Brain pericyte (primary cell): ENCODE data around the gene TMPRSS4.

Source experiments
- DNase-seq: peaks from one replicate; pipeline ENCODE4 v3.0.0-alpha.2; 2012; ENCODE audit warnings: low read depth, low spot score

Gene TMPRSS4

DNA sequence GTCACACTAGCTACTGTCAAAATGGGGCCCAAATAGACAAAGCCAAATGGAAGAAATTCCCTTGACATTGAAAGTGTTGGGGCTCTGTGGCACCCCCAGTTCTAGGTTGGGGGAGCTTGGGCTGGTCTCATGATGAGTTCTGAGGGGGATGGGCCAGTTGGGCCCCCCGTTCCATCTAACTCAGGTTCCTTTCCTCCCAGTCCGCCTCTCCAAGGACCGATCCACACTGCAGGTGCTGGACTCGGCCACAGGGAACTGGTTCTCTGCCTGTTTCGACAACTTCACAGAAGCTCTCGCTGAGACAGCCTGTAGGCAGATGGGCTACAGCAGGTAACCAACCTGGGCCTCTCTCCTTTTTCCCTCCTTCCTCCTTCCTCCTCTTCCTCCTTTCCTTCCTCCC is 27.6 kb downstream of the TMPRSS4 start:
- no peak for DNase-seq

DNA sequence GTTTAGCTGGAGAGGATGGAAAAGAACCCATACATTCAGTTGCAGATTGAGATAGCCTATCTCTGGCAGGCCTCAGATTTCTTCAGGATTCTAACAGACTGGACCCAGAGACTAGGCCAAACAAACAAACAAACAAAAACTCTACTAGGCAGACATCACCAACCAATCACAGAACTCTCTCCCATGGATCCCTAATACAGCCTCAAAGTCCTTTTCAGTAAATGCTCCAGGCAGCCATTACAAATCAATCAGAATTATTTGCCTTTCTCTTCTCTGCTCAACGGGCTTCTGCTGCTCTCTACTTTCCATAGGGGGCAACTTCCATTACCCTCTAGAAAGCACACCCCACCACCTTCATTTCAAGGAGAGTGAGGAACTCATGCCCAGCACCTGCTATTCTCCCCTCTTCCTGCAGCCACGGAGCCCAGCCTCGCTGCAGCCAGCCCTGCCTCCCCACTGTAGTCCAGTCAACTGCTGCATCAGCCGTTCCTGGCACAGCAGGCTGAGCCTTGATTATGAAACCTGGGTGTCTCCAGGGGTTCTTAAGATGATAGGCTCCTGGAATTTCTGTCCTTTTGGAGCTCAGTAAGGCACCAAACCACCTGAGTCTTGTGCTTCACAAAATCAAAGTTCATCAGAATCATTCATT is 28.9 kb downstream of the TMPRSS4 start:
- DNase-seq: no peak

DNA sequence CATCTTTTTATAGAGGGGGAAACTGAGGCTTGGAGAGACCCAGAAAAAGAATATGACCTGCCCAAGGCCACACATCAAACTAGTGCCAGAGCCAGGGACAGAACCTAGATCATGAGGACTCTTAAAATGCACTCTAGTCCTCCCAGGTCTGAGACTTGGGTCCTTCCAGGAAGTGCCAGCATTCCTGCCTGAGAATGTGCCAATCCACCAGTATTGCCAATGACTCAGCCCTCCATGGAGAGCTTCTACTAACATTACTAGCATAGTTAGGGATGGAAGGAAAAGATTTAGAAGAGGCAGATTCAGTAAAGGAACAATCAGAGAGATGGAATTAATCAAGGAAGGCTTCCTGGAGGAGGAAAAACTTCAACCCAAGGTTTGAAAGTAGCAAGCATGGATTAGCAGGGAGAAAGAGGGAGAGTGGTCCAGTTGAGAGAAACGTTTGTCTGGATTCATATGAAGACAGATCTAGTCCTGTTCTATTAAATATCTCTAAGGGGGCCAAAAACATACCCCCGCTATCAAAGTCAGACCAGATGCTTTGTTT is 30.0 kb downstream of the TMPRSS4 start:
- DNase-seq: no peak

DNA sequence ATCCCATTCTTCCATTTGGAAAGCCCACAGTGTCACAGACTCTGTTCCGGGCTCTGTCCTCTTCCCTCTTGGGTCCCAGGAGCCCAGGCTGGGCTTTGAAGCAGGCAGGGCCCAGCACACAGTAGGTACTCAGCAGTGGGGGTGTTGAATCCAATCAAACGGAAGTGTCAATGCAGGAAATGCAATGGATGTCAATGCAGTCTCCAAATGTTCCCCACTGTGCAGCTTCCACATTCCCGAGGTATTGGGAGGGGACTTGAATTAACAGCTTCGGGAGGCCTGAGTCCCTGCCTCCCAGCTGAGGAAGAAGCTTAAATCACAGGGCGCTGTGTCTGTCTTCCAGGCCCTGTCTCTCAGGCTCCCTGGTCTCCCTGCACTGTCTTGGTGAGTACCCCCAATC is 31.6 kb downstream of the TMPRSS4 start:
- DNase-seq: no peak

DNA sequence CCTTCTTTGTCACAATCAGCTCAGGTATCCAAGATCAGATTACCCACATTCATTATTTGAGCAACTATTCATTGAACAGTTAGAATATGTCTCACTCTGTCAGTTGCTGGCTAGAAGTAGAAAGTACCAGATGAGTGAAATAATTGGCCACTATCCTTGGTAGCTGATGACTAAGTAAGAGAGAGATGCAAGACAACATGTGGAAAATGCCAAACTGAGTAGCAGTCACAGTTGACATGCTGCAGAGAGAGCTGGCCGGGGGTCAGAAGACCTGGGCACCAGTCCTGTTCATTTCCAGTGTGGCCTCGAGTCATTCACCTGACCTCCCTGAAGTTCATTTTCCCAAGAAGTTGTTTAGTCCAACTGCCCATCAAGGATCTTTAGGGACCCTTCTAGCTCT is 32.4 kb downstream of the TMPRSS4 start:
- DNase-seq: no peak

DNA sequence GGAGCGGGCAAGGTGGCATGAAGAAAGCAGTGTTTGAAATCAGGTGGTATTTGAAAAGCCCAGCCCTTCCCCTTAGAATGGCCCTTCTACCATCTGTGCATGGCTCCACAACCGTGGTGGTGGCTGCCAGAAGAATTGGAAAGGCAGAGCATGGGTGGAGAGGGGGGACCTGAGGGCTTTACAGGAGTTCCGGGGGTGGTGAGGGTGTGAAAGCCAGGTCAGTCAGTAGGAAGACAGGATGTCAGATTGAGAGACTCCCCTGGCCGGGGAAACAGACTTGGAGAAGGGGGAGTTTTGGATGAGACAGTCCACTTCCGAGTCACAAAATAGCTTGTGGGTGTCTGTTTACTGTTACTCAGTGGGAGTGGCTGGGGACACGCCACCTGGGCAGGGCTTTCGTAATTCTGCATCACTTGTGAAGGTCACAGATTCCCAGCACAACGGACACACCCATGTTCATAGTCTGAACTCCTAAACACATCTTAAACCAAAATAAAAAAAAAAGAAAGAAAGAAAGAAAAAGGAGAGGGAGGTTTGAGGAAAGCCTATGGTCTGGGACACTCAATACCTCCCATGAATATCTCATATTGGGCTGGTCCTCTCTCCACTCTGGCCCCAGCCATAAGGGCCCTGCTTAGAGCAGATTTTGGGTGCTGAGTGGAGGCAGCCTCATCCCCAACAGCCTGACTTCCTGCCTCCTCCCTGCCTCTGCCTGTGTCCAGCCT is 34.3 kb downstream of the TMPRSS4 start:
- DNase-seq: no peak

DNA sequence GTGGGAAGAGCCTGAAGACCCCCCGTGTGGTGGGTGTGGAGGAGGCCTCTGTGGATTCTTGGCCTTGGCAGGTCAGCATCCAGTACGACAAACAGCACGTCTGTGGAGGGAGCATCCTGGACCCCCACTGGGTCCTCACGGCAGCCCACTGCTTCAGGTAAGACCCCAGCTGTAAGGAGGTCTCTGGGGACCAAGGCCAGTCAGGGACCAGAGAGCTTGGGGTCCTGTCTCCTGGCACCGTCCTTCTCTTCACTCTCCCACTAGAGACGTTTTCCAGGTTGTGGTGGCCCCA is 34.8 kb downstream of the TMPRSS4 start:
- DNase-seq: no peak

DNA sequence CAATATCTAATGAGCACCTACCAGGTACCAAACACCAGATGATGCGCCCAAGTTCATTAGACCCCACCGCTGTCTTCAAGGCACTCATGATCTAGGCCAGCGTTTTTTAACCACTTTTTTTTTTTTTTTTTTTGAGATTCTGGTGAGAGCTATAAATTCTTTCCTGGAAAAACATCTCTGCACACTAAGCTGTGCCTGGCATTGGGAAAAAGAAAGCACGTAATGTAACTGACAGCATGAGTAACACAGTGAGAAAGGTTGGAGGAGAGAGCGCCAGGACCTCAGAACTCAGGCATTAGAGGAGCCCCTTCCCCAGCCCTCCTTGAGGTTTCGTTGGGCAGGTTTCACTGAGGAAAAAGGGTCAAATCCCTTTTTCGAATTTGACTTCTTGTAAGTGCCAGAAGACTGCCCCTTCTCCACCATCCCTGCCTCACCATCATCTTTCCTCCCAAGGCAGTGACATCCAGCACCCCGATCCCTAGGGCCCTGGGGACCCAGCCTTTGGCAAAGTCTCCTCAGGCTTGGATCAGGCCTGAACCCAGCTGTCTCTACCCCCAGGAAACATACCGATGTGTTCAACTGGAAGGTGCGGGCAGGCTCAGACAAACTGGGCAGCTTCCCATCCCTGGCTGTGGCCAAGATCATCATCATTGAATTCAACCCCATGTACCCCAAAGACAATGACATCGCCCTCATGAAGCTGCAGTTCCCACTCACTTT is 36.0 kb downstream of the TMPRSS4 start:
- DNase-seq: no peak

DNA sequence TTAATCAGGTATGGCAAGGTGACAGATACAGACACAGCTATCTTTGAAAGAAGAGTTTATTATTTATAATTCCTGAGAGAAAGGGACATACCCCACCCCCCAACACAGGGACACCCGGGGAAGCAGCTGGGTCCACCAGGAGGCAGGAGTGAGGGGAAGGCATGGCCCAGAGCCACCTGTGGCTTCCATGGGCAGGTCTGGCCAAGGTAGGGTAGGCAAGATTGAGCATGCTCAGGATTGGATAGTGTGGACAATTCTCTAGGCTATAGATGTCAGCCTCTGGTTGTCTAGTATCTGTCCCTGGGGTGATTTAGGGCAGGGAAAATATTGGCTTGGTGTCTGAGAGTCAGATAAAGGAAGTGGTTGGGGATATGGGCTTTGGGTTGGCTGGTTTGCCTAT is 37.4 kb downstream of the TMPRSS4 start:
- no peak for DNase-seq

DNA sequence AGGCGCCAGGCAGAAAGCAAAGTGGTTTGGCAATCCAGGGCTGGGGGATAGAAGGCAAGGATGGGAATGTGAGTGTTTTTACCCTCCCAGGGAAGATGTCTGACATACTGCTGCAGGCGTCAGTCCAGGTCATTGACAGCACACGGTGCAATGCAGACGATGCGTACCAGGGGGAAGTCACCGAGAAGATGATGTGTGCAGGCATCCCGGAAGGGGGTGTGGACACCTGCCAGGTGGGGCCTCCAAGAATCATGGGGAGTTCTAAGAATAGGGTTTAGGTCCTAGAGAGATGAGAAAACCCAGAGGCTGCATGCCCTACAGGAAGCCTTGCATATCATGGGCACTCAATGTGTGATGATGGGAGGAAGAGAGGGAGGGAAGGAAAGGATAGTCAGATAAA is 38.2 kb downstream of the TMPRSS4 start:
- DNase-seq: no peak

DNA sequence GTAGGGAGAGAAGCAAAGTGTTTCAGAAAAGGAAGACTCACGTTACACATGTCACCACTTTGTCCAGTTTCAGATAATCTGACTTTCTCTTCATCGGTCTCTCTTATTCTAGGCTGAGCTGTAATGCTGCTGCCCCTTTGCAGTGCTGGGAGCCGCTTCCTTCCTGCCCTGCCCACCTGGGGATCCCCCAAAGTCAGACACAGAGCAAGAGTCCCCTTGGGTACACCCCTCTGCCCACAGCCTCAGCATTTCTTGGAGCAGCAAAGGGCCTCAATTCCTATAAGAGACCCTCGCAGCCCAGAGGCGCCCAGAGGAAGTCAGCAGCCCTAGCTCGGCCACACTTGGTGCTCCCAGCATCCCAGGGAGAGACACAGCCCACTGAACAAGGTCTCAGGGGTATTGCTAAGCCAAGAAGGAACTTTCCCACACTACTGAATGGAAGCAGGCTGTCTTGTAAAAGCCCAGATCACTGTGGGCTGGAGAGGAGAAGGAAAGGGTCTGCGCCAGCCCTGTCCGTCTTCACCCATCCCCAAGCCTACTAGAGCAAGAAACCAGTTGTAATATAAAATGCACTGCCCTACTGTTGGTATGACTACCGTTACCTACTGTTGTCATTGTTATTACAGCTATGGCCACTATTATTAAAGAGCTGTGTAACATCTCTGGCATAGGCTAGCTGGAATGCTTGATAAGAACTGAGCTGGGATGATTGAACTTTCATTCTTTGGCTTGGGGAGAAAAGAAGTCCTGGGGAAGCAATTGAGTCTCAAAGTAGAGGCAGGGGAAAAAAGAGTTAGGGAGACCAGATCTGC is 41.1 kb downstream of the TMPRSS4 start:
- DNase-seq: no peak

DNA sequence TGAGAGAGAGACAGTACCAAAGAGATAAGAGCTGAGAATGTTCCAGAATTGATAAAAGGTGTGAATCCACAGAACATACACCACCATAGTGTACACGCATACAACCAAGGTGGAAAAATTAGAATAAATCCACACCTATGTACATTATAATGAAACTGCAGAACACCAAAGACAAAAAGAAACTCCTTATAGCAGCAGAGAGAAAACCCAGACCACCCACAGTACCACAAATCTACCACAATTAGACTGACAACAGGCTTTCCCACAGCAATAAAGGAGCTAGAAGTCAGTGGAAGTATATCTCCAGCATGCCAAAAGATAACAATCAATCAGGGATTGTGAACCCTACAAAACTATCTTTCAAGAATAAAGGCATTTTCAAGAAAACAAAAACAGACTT is 43.9 kb downstream of the TMPRSS4 start:
- no peak for DNase-seq

DNA sequence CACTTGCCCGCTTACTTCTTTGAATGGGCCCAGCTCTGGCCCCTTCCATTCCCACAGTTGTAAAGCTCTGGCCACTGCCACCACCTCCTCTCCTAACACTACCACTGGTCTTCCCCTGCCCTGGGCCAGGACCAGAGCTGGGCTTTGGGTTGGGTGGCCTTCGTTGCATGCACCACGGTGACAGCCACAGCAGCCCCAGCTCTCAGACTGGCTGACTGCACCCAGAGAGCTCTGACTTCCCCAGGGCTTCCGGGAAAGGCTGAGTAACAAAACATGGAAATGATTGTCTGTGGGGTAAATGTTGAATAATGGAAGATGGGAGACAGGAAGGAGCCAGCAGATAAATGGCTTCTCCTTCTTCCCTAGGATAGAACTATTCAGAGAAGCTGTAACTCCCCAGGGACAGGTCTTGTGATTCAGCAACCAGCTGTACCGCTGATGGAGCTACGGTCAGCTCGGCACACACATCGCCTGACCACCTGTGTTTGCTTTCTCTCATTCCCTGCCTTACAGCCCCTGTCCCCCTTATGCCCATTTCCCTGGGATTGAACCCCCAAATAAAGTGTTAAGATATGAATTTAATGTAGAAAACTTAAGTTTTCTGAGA is 48.2 kb downstream of the TMPRSS4 start:
- DNase-seq: no peak

DNA sequence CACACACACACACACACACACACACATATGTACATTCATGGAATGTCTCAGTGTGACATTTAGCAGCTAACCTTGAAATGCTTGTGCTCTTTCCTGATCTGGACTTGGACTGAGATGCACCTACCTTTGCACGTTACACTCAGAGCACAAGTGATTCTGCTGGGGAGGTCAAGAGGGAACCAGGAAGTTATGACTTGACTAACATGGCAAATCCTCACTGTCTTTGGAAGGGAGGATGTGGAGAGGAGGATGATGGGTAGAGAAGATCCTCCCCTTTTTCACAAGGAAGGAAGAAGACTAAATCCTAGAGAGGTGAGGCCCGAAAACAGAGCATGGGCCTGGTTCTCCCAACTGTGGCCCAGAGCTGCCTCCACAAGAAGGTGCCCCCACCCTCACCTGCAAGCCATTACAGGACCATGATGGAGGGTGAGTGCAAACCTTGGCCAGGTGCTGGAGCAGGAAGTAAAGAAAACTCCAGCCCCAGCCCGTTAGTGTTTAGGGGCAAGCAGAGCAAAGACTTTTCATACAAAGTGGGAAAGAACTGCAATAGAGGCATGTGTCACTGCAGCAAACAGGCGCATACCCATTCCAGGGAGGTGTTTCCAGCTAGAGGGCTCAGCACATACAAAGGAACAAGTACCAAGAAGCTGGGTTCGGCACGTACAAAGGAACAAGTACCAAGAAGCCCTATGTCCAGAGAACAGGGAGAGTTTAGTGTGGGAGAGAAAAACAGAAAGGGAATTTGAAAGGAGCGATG is 49.4 kb downstream of the TMPRSS4 start:
- DNase-seq: no peak

DNA sequence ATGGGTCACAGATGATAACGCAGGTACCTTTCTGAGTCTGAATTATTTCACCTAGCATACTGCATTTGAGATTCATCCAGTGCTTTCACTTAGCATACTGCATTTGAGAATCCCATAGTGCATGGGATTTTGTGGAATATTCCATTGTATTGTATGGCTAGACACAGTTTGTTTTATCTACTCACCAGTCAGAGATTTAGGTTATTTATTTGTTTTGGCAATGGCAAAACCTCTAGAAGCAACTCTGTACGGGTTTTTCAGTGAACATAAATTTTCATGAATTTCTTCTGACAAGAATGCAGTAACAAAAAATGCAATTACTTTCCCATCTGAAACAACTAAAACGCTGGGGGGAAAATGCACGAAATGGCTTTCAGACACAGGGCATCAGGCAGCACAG is 51.4 kb downstream of the TMPRSS4 start:
- DNase-seq: no peak

DNA sequence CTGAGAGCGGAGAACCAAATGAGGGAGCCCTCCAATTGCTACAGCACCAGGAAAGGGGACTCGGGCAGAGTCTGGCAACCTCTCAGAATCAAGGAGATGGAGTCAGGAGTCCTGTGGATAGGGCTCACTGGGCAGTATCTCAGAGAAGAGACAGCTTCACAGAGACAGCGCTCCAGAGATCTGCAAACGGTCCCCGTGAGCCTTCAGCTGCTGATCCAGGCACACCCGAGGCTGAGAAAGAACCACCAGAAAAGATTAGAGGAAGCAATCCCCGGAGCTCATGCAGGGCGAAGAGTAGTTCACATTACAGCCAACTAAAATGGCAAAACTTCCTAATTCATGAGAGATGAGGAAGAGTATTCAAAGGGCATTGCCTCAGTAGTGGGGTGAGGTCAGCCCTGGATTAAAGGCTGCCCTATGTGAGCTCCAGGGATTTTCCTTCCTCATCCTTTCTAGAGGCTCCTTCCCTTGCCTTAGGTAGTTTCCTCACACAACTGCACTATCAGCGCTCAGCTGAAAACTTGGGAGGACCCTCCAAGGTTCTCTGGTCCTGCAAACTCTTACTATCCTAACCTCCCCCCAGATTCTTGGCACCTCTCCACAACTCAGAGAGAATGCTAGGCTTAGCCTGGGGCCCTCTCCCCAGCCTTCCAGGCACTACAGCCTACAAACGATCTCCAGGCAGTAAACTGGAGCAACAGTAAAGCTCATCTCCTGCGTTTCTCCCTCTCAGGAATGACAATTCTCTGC is 52.0 kb downstream of the TMPRSS4 start:
- DNase-seq: no peak

DNA sequence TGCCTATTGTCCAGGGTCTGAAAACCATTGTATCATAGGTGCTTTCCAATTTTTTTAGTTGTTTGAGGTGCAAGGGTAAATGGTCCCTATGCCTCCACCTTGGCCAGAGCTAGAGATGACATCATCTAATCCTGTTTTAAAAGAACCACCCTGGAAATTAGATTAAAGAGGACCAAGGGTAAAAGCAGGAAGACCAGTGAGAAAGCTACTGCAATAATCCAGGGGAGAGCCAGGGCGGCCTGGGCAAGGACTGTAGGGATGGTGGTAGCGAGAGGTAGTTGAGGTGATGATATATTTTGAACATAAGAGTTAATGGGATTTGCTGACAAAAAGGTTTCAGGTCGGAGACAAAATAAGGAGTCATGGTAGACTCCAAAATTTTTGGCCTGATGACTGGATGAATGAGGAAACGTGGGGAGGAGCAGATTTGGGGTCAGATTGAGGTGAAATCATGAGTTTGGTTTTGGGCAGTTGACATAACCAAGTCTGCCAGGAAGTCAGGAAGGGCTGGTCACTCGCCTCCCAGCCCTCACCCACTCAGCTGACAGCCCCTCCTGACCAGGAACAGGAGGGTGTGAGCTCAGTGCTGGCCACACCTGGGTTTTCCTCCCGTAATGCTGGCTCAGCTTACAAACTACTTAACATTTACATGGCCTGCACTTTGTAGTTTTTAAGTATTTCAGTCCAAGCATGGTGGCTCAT is 52.7 kb downstream of the TMPRSS4 start:
- no peak for DNase-seq

DNA sequence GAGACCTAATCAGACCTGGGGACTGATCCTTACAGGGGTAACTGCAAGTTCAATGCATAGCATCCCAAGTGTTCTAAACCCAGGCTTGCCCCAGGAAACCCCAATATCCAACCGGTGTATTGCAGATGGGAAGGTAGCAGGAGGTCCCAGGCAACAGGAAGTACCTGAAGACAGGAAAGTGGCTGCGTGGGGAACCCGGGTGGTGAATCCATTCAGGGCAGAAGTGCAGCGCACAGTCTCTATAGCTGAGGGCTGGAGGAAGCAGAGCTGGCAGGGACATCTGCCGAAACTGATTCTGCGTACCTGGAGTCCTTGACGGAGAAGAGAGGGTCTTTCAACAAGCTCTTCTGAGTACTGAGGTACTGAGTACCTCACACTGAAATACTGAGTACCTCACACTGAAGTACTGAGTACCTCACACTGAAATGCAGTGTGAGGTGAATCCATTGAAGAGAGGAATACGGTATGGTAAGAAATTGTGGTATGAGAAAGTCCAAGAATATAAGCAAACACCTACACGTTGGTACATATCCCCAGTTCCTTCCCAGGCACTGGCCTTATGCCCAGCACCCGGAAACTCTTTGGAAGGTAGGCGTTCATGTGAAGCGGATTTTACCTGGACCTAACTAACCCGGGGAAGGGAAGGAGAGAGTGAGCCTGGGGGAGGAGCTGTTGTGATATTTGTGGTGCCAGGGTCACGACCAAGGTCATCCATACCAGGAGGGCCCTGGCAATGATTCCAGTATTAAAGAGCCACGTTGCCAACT is 55.7 kb downstream of the TMPRSS4 start:
- DNase-seq: no peak

DNA sequence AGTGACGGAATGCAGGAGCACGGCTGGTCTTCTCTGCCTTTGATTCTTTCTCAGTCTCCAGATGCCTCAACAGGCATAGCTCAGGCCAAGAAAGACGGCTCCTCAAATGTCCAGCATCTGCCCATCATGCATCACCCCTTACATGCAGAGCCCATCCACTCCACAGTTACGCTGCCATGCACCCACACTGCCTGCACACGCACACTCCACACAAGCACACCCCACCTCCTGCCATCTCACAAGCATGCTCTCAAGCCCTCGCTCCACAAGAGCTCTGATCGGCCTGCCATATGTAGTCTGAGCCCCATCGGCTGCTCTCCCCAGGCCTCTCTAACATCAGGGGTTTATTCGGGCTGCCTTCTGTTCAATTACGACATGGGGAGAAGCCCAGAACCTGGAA is 56.9 kb downstream of the TMPRSS4 start:
- no peak for DNase-seq
